Heart right ventricle (tissue), 16 donors: ENCODE data around the gene GIPC3. TPM values are rescaled to one million over a fixed set of nuclear protein-coding genes. Genes with fewer than 3 reads are reported as not detected.

Source experiments
- ATAC-seq, 8 donors: fragments of 200-7000 bp; cut with Tn5 transposase; one replicate each; pipeline ENCODE4 v1.9.1; 2020; ENCODE audit warnings: mild to moderate bottlenecking in 8 of 8, moderate library complexity in 8 of 8, moderate number of reproducible peaks in 1 of 8
- DNase-seq, 2 donors: peaks; one replicate each; pipeline ENCODE4 v3.0.0-alpha.2; 2020
- H3K27ac ChIP-seq, 10 donors: fragments of 200-600 bp; sonication (generic) in 2 of 10; one replicate each; pipeline versions ENCODE4 v1.5.0 to v1.8.0; 2020 to 2022; ENCODE audit warnings: mild to moderate bottlenecking in 3 of 10
- H3K27me3 ChIP-seq, 7 donors: fragments of 200-600 bp; one replicate each; pipeline ENCODE4 v1.8.0; 2021 to 2022; ENCODE audit warnings: mild to moderate bottlenecking in 2 of 7
- H3K36me3 ChIP-seq, 9 donors: fragments of 200-600 bp; sonication (generic) in 1 of 9; one replicate each; pipeline versions ENCODE4 v1.5.0 to v1.8.0; 2020 to 2022; ENCODE audit warnings: mild to moderate bottlenecking in 2 of 9
- H3K4me1 ChIP-seq, 9 donors: fragments of 200-600 bp; sonication (generic) in 1 of 9; one replicate each; pipeline versions ENCODE4 v1.5.0 to v1.8.0; 2020 to 2022; ENCODE audit warnings: mild to moderate bottlenecking in 4 of 9
- H3K4me3 ChIP-seq, 10 donors: fragments of 200-600 bp; sonication (generic) in 2 of 10; one replicate each; pipeline versions ENCODE4 v1.5.0 to v1.8.0; 2020 to 2022; ENCODE audit warnings: mild to moderate bottlenecking in 7 of 10, moderate library complexity in 2 of 10
- H3K9me3 ChIP-seq, 11 donors: fragments of 200-600 bp in 10 of 11; sonication (generic) in 2 of 11; one replicate each; pipeline versions ENCODE4 v1.5.0 to v1.8.0; 2013 to 2022; ENCODE audit warnings: mild to moderate bottlenecking in 2 of 11, control low read depth in 1 of 11, moderate library complexity in 1 of 11
- CTCF ChIP-seq, 9 donors: fragments of 200-600 bp; sonication (generic) in 2 of 9; IDR thresholded peaks; one replicate each; pipeline versions ENCODE4 v1.5.0 to v1.8.0; 2021 to 2022; ENCODE audit warnings: antibody characterized with exemption in 9 of 9, mild to moderate bottlenecking in 5 of 9, moderate library complexity in 1 of 9
- WGBS, 2 donors: extraction: QIAGEN DNeasy Blood & Tissue Kit; methylation state at CpG; one replicate each; pipeline ENCODE4 v1.1.7; 2013; ENCODE audit warnings: inconsistent platforms in 1 of 2; 5-methylcytosine and 5-hydroxymethylcytosine counted together
- intact Hi-C, 10 donors: fragments of 100-400 bp; cut with DNase I; formaldehyde crosslinking; loops; one replicate each; pipeline versions ENCODE4 v1.11.1 to v1.14.2; 2022
- polyA plus RNA-seq, 2 donors: library from polyadenylated mRNA; stranded (reverse); fragments of 200-250 nt; gene quantifications; one replicate each; pipeline ENCODE4 v1.2.3, GENCODE V29; 2013
- total RNA-seq, 10 donors: library from RNA; stranded (reverse); fragmentation: NEBNext Ultra II Directional in 3 of 10; extraction: Animal tissue kit (Norgen Biotek cat#: 25700) in 3 of 10; gene quantifications; one replicate each; pipeline versions ENCODE4 v1.2.1 to v1.2.4, GENCODE V29; 2021 to 2023
- donor health status: Arrhythmogenic right ventricular cardiomyopathy.
- donor health status: ischemic (EF 13 %, LVEDD 7.1; RV severe dilation, severe dysfunction).
- donor health status: healthy with polysubstance abuse.
- donor health status: DM: no; HTN: yes; CAD: no.
- donor health status: DM: no; HTN: no; CAD: no.
- donor health status: ischemic (EF 25% LVEDD 6.9; RV normal size, moderate dysfunction).
- donor health status: ischemic (EF 25% LVEDD 5.7; RV mildly dilated, moderate dysfunction).
- donor health status: healthy.
- donor health status: DM: yes; HTN: yes; CAD: no.
- donor health status: Ischemic cardiomyopathy.
- donor health status: ischemic (EF 35%, LVEDD 5.7; RV mildly dilated, moderate dysfunction).
- donor health status: nonischemic (EF 11% LVEDD 7.7; RV severe dilation, severe dysfunction).
- donor health status: DM: yes; HTN: yes; CAD: no.
- donor health status: PGD.
- donor health status: ischemic (EF 29% LVEDD 5.4; RV normal size, mild dysfunction).
- donor health status: nonischemic (EF 23%, LVEDD 6.1; RV moderate dilation, normal function).

GIPC3 gene
- total and polyA plus RNA-seq, 12 donors = 0.90 to 2.8 (median 2.1) TPM

DNA sequence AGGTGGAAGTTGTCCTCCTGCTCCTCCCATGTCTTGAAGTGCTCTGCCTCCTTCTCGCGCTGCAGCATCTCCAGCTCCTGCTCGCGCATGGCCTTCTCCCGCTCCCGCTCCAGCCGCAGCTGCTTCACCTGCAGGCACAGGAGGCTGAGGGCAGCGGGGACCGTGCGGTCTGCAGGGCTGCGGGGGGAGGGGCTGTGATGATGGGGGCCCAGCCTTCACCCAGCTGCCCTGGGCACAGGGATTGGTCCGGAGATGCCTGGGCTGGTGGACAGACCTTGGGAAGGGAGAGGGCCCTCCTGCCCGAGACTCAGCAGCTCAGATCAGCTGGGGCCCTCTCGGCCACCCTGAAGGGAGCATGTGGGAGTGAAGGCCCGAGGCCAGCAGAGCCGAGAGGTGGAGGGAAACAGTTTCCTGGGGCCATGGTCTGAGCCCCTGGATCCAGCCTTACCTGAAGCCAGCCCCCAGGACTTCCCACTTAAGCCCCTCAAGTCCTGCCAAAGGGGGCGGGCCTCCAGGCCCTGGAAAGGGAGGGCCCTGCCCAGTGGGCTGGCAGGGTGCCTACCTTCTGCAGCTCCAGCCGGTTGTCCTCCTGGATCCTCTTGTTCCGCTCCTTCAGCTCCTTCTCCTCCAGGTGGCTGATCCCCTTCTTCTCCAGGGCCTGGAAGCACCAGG is 35.0 kb downstream of the GIPC3 start:
- DNase-seq (peak in 1 of 2 donors; percentile 10), ATAC-seq (no peak)
- Histone ChIP-seq H3K9me3 (no peaks in the 10 kb centered on the region), H3K4me1 (peaks cover 5 to 32% (median 19%) of the 10 kb centered on the region in 9 donors), H3K27me3 (no peaks in the 10 kb centered on the region), H3K36me3 (peaks cover 0 to 78% (median 5%) of the 10 kb centered on the region in 9 donors), H3K27ac (no peak overlapping the region), H3K4me3 (no peak overlapping the region)
- intact Hi-C loops = loop anchor here in 2 of 10 donors (10.0 kb wide), 2 partner anchors 45 to 295 kb away; partner anchors contain the start of gene HMG20B (in 1 of the 2)
- WGBS, 2 donors = 82 to 87% methylated on average over 19 of the region's 19 CpGs
- no peak for TF ChIP-seq CTCF (IDR thresholded peaks at IDR 0.05)

DNA sequence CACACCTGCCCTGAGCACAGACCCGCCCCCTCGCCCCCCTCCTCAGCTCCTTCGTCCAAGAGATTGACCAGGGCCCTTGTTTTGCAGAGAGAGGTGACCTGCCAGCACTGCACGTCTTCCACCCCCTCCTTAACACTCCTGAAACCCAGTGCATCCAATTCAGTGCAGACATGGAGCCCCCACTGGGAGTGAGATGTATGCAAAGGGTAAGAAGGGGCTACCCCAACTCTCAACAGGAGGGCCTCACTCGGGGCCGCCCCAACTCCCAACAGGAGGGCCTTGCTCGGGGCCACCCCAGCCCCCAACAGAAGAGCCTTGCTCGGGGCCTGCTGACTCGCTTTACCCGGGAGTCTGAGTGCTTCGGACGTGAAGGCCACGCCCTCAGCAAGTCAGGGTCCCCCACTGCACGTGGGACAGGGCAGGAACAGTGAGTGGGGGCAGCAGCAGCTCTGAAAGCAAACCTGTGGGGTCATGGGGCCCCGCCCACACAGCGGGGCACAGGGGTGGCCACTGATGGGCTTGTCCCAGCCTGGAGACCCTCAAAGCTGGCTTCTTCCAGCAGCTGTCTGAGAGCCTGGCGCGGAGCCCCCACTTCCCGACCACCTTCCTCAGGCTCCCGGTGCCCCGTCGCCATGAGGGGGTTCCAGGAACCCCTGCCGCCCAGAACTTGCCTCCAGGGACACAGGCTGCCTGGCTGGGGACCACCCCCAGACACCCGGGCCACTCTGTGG is 35.7 kb downstream of the GIPC3 start:
- Histone ChIP-seq H3K4me3 (no peak overlapping the region), H3K27me3 (no peaks in the 10 kb centered on the region), H3K36me3 (peaks cover 0 to 73% (median 5%) of the 10 kb centered on the region in 9 donors), H3K27ac (no peak overlapping the region), H3K9me3 (no peaks in the 10 kb centered on the region), H3K4me1 (peaks cover 12 to 39% (median 26%) of the 10 kb centered on the region in 9 donors)
- DNase-seq (no peak), ATAC-seq (no peak)
- intact Hi-C loops = loop anchor here in 2 of 10 donors (10.0 kb wide), 2 partner anchors 46 to 296 kb away; partner anchors contain the start of gene HMG20B (in 1 of the 2)
- WGBS, 2 donors = 90 to 92% methylated on average over 24 of the region's 24 CpGs
- no peak for TF ChIP-seq CTCF (IDR thresholded peaks at IDR 0.05)

- H3K36me3 ChIP-seq = peaks cover 0 to 66% (median 5%) of the 10 kb centered on the region in 9 donors
- H3K27ac ChIP-seq = no peak overlapping the region
- H3K9me3 ChIP-seq = no peaks in the 10 kb centered on the region
- no peak overlapping the region for H3K4me3 ChIP-seq
- H3K27me3 ChIP-seq = no peaks in the 10 kb centered on the region
- peaks cover 15 to 41% (median 29%) of the 10 kb centered on the region in 9 donors for H3K4me1 ChIP-seq
- ATAC-seq (no peak), DNase-seq (no peak)
- 94 to 95% methylated on average over 15 of the region's 15 CpGs for WGBS, 2 donors
- no peak for TF ChIP-seq CTCF (IDR thresholded peaks at IDR 0.05)
- intact Hi-C loops = loop anchor here in 2 of 10 donors (10.0 kb wide), 2 partner anchors 47 to 297 kb away; partner anchors contain the start of gene HMG20B (in 1 of the 2)
Observed at GRCh38 chr19:3621689-3622088, 36.4 kb downstream of the GIPC3 start.

DNA sequence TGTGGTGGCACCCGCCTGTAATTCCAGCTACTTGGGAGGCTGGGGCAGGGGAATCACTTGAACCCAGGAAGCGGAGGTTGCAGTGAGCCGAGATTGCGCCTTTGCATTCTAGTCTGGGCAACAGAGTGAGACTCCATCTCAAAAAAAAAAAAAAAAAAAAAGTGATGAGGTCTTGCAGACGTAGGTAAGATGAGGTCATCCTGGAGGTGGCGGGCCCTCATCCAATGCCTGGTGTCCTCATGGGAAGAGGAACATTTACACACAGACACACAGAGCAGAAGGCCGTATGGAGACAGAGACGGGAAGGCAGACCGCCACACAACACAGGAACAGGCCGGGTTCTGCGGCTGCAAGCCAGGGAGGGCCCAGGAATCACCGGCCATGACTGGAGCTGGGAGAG is 36.9 kb downstream of the GIPC3 start:
- Histone ChIP-seq H3K27me3 (no peaks in the 10 kb centered on the region), H3K9me3 (no peaks in the 10 kb centered on the region), H3K4me1 (peaks cover 14 to 39% (median 27%) of the 10 kb centered on the region in 9 donors), H3K27ac (no peak overlapping the region), H3K36me3 (peaks cover 0 to 61% (median 5%) of the 10 kb centered on the region in 9 donors), H3K4me3 (no peak overlapping the region)
- ATAC-seq = no peak
- TF ChIP-seq CTCF (IDR thresholded peaks at IDR 0.05) = no peak
- DNase-seq = no peak
- 86 to 90% methylated on average over 12 of the region's 12 CpGs for WGBS, 2 donors
- intact Hi-C loops = loop anchor here in 2 of 10 donors (10.0 kb wide), 2 partner anchors 47 to 297 kb away; partner anchors contain the start of gene HMG20B (in 1 of the 2)
